ENCODE results near the gene CALML4. TPM values are rescaled to one million over a fixed set of nuclear protein-coding genes. Genes with fewer than 3 reads are reported as not detected.
"Not testable (repeated sequence)": the region's sequence is repeated elsewhere in the genome, so short reads cannot be mapped to it uniquely, and the experiment has no call there.

Gene CALML4
- total and polyA plus RNA-seq, 9 donors: 6.7 to 14.3 (median 8.3) TPM

DNA sequence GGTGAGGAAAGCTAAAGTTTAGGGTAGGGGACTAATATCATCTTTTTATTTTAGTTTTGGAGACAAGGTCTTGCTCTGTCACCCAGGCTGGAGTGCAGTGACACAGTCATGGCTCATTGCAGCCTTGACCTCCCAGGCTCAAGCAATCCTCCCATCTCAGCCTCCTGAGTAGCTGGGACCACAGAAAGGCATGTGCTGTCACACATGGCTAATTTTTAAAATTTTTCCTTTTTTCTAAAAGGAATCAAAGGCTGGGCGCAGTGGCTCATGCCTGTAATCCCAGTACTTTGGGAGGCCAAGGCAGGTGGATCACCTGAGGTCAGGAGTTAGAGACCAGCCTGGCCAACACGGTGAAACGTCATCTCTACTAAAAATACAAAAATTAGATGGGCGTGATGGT is 20.3 kb upstream of the CALML4 start:
- WGBS (ENCODE audit: insufficient coverage): no CpG with 5 or more reads among the region's 4 CpGs
- not testable (repeated sequence) for DNase-seq; H3K4me3 ChIP-seq (ENCODE audit: low read length); H3K27ac ChIP-seq (ENCODE audit: low read length); H3K9me3 ChIP-seq (replicated peaks; ENCODE audit: control insufficient read depth, low read depth, low read length); H3K36me3 ChIP-seq (ENCODE audit: control insufficient read depth, insufficient read depth, low read length); H3K27me3 ChIP-seq (ENCODE audit: control insufficient read depth, insufficient read depth, low read length)
- peaks cover 19% of the 10 kb centered on the region for H3K4me1 ChIP-seq (ENCODE audit: control insufficient read depth, insufficient read depth, low read length)

- WGBS (ENCODE audit: insufficient coverage): no CpG with 5 or more reads among the region's 3 CpGs
- Histone ChIP-seq H3K27me3 (ENCODE audit: control insufficient read depth, insufficient read depth, low read length) (no peaks in the 10 kb centered on the region), H3K4me1 (ENCODE audit: control insufficient read depth, insufficient read depth, low read length) (peaks cover 12% of the 10 kb centered on the region)
Measured at GRCh38 chr15:68224546-68225250, 19.6 kb upstream of the CALML4 start.

GRCh38 chr15:68224108-68224507 is 19.0 kb upstream of the CALML4 start:
- Histone ChIP-seq H3K4me3 (ENCODE audit: low read length) (no peak overlapping the region), H3K27ac (ENCODE audit: low read length) (no peak overlapping the region), H3K36me3 (ENCODE audit: control insufficient read depth, insufficient read depth, low read length) (peaks cover 2% of the 10 kb centered on the region), H3K27me3 (ENCODE audit: control insufficient read depth, insufficient read depth, low read length) (no peaks in the 10 kb centered on the region), H3K9me3 (replicated peaks; ENCODE audit: control insufficient read depth, low read depth, low read length) (no peaks in the 10 kb centered on the region), H3K4me1 (ENCODE audit: control insufficient read depth, insufficient read depth, low read length) (peaks cover 12% of the 10 kb centered on the region)
- WGBS (ENCODE audit: insufficient coverage): no CpG with 5 or more reads among the region's 3 CpGs
- DNase-seq: no peak

More at GRCh38 chr15:68224546-68225250, 19.6 kb upstream of the CALML4 start:
- no peak for DNase-seq
- no peak overlapping the region for H3K4me3 ChIP-seq (ENCODE audit: low read length)
- no peaks in the 10 kb centered on the region for H3K36me3 ChIP-seq (ENCODE audit: control insufficient read depth, insufficient read depth, low read length)
- H3K27ac ChIP-seq (ENCODE audit: low read length): no peak overlapping the region
- H3K9me3 ChIP-seq (replicated peaks; ENCODE audit: control insufficient read depth, low read depth, low read length): no peaks in the 10 kb centered on the region

GRCh38 chr15:68223171-68223570 is 18.0 kb upstream of the CALML4 start:
- 90% methylated on average over 5 of the region's 6 CpGs for WGBS (ENCODE audit: insufficient coverage)
- H3K4me1 ChIP-seq (ENCODE audit: control insufficient read depth, insufficient read depth, low read length): peaks cover 4% of the 10 kb centered on the region

DNA sequence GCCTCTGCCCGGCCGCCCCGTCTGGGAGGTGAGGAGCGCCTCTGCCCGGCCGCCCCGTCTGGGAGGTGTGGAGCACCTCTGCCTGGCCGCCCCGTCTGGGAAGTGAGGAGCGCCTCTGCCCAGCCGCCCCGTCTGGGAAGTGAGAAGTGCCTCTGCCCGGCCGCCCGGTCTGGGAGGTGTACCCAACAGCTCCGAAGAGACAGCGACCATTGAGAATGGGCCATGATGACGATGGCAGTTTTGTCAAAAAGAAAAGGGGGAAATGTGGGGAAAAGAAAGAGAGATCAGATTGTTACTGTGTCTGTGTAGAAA is 17.3 kb upstream of the CALML4 start:
- not testable (repeated sequence) for H3K27me3 ChIP-seq (ENCODE audit: control insufficient read depth, insufficient read depth, low read length); H3K27ac ChIP-seq (ENCODE audit: low read length); H3K4me1 ChIP-seq (ENCODE audit: control insufficient read depth, insufficient read depth, low read length); H3K9me3 ChIP-seq (replicated peaks; ENCODE audit: control insufficient read depth, low read depth, low read length); DNase-seq; H3K4me3 ChIP-seq (ENCODE audit: low read length)
- peaks cover 11% of the 10 kb centered on the region for H3K36me3 ChIP-seq (ENCODE audit: control insufficient read depth, insufficient read depth, low read length)
- WGBS (ENCODE audit: insufficient coverage): 91% methylated on average over 16 of the region's 18 CpGs

More at GRCh38 chr15:68223171-68223570, 18.0 kb upstream of the CALML4 start:
- Histone ChIP-seq H3K36me3 (ENCODE audit: control insufficient read depth, insufficient read depth, low read length) (peaks cover 8% of the 10 kb centered on the region), H3K9me3 (replicated peaks; ENCODE audit: control insufficient read depth, low read depth, low read length) (no peaks in the 10 kb centered on the region), H3K4me3 (ENCODE audit: low read length) (no peak overlapping the region), H3K27me3 (ENCODE audit: control insufficient read depth, insufficient read depth, low read length) (no peaks in the 10 kb centered on the region), H3K27ac (ENCODE audit: low read length) (no peak overlapping the region)
- DNase-seq: no peak

- H3K27me3 ChIP-seq (ENCODE audit: control insufficient read depth, insufficient read depth, low read length); H3K4me1 ChIP-seq (ENCODE audit: control insufficient read depth, insufficient read depth, low read length); H3K9me3 ChIP-seq (replicated peaks; ENCODE audit: control insufficient read depth, low read depth, low read length); DNase-seq; H3K27ac ChIP-seq (ENCODE audit: low read length); H3K4me3 ChIP-seq (ENCODE audit: low read length): not testable (repeated sequence)
- H3K36me3 ChIP-seq (ENCODE audit: control insufficient read depth, insufficient read depth, low read length): peaks cover 13% of the 10 kb centered on the region
- WGBS (ENCODE audit: insufficient coverage): 84% methylated on average over 44 of the region's 55 CpGs
Measured at GRCh38 chr15:68221530-68222431, 16.6 kb upstream of the CALML4 start.

GRCh38 chr15:68220967-68221366 is 15.8 kb upstream of the CALML4 start:
- Histone ChIP-seq H3K9me3 (replicated peaks; ENCODE audit: control insufficient read depth, low read depth, low read length) (no peaks in the 10 kb centered on the region), H3K27me3 (ENCODE audit: control insufficient read depth, insufficient read depth, low read length) (no peaks in the 10 kb centered on the region), H3K27ac (ENCODE audit: low read length) (no peak overlapping the region), H3K36me3 (ENCODE audit: control insufficient read depth, insufficient read depth, low read length) (peaks cover 13% of the 10 kb centered on the region), H3K4me1 (ENCODE audit: control insufficient read depth, insufficient read depth, low read length) (no peaks in the 10 kb centered on the region), H3K4me3 (ENCODE audit: low read length) (no peak overlapping the region)
- WGBS (ENCODE audit: insufficient coverage): 92% methylated on average over 4 of the region's 6 CpGs
- no peak for DNase-seq

DNA sequence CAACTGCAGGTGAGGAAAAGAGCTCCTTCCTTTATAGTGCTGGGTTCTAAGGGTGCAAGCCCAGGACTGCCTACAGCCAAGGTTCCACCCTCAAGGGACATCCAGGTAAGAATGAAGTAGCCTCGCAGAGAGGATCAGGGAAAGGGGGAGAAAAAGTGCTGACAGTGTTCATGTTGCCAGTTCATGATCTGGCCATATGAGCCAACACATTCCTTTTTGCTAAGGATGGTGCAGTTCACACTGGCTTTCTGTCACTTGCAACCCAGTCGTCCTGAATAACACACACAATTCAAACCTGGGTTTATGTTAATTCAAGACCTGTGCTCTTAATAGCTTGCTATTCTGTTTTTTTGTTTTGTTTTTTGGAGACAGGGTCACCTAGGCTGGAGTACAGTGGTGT is 15.4 kb upstream of the CALML4 start:
- H3K9me3 ChIP-seq (replicated peaks; ENCODE audit: control insufficient read depth, low read depth, low read length): no peaks in the 10 kb centered on the region
- no CpG with 5 or more reads among the region's 2 CpGs for WGBS (ENCODE audit: insufficient coverage)
- no peaks in the 10 kb centered on the region for H3K4me1 ChIP-seq (ENCODE audit: control insufficient read depth, insufficient read depth, low read length)
- DNase-seq: no peak
- no peak overlapping the region for H3K4me3 ChIP-seq (ENCODE audit: low read length)
- H3K36me3 ChIP-seq (ENCODE audit: control insufficient read depth, insufficient read depth, low read length): peaks cover 13% of the 10 kb centered on the region
- no peaks in the 10 kb centered on the region for H3K27me3 ChIP-seq (ENCODE audit: control insufficient read depth, insufficient read depth, low read length)
- no peak overlapping the region for H3K27ac ChIP-seq (ENCODE audit: low read length)

GRCh38 chr15:68218847-68219798 is 14.0 kb upstream of the CALML4 start:
- peaks cover 13% of the 10 kb centered on the region for H3K36me3 ChIP-seq (ENCODE audit: control insufficient read depth, insufficient read depth, low read length)
- H3K27me3 ChIP-seq (ENCODE audit: control insufficient read depth, insufficient read depth, low read length): no peaks in the 10 kb centered on the region
- H3K9me3 ChIP-seq (replicated peaks; ENCODE audit: control insufficient read depth, low read depth, low read length): no peaks in the 10 kb centered on the region
- DNase-seq: no peak
- WGBS (ENCODE audit: insufficient coverage): 91% methylated on average over 7 of the region's 9 CpGs
- no peaks in the 10 kb centered on the region for H3K4me1 ChIP-seq (ENCODE audit: control insufficient read depth, insufficient read depth, low read length)
- no peak overlapping the region for H3K4me3 ChIP-seq (ENCODE audit: low read length)
- no peak overlapping the region for H3K27ac ChIP-seq (ENCODE audit: low read length)

DNA sequence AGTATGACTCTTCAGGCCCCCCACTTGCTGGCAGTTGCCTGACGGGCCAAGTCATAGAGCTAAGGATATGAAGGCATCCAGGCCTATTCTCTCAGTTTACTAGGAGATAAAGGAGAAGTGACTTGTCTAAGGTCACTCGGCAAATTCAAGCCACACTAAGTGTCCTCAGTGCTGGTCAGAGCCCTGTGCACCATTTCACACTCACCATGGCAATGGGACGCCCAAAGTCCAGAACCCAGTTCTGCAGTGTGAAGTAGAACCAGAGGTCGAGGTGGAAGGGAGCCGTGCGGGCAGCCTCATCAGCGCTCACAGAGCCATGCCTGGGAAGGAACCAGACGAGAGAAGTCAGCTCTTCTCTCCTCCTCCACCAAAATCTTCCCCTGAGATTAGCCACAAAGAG is 13.2 kb upstream of the CALML4 start:
- Histone ChIP-seq H3K36me3 (ENCODE audit: control insufficient read depth, insufficient read depth, low read length) (peaks cover 13% of the 10 kb centered on the region), H3K27ac (ENCODE audit: low read length) (no peak overlapping the region), H3K27me3 (ENCODE audit: control insufficient read depth, insufficient read depth, low read length) (no peaks in the 10 kb centered on the region), H3K4me3 (ENCODE audit: low read length) (no peak overlapping the region), H3K4me1 (ENCODE audit: control insufficient read depth, insufficient read depth, low read length) (peaks cover 3% of the 10 kb centered on the region), H3K9me3 (replicated peaks; ENCODE audit: control insufficient read depth, low read depth, low read length) (no peaks in the 10 kb centered on the region)
- 100% methylated on average over 1 of the region's 8 CpGs for WGBS (ENCODE audit: insufficient coverage)
- no peak for DNase-seq
